Femur (tissue), 1 donor: ENCODE results near the gene CDH12.

ENCODE experiments used
- DNase-seq: peaks from one replicate; pipeline ENCODE4 v3.0.0-alpha.2; 2017

The CDH12 gene

GRCh38 chr5:21919414-21920022, 933.6 kb downstream of the CDH12 start:
- DNase-seq, result peak; percentile 25

- no peak for DNase-seq
Observed at GRCh38 chr5:21918451-21918850, 934.7 kb downstream of the CDH12 start.

GRCh38 chr5:21910731-21911130, 942.4 kb downstream of the CDH12 start:
- DNase-seq, result no peak

- DNase-seq, result no peak
Observed at GRCh38 chr5:21895766-21896350, 957.3 kb downstream of the CDH12 start.

- DNase-seq, result no peak
Observed at GRCh38 chr5:21893161-21893560, 960.0 kb downstream of the CDH12 start.

- DNase-seq, result no peak
Observed at GRCh38 chr5:21889581-21889980, 963.6 kb downstream of the CDH12 start.

- no peak for DNase-seq
Observed at GRCh38 chr5:21882074-21882745, 970.9 kb downstream of the CDH12 start.

- DNase-seq, result no peak
Observed at GRCh38 chr5:21880164-21880563, 973.0 kb downstream of the CDH12 start.

- DNase-seq, result no peak
Observed at GRCh38 chr5:21862986-21863385, 990.2 kb downstream of the CDH12 start.

GRCh38 chr5:21858441-21858840, 994.7 kb downstream of the CDH12 start:
- no peak for DNase-seq

- no peak for DNase-seq
Observed at GRCh38 chr5:21856987-21857386, 996.2 kb downstream of the CDH12 start.

GRCh38 chr5:21847300-21847699, 1005.8 kb downstream of the CDH12 start:
- DNase-seq, result no peak

- DNase-seq, result no peak
Observed at GRCh38 chr5:21844960-21845359, 1008.2 kb downstream of the CDH12 start.

- no peak for DNase-seq
Observed at GRCh38 chr5:21834863-21835262, 1018.3 kb downstream of the CDH12 start.

GRCh38 chr5:21831145-21831787, 1021.9 kb downstream of the CDH12 start:
- no peak for DNase-seq

- no peak for DNase-seq
Observed at GRCh38 chr5:21826884-21827283, 1026.3 kb downstream of the CDH12 start.

GRCh38 chr5:21823588-21823987, 1029.6 kb downstream of the CDH12 start:
- no peak for DNase-seq

GRCh38 chr5:21823076-21823574, 1030.0 kb downstream of the CDH12 start:
- DNase-seq, result no peak

GRCh38 chr5:21820527-21820926, 1032.6 kb downstream of the CDH12 start:
- DNase-seq, result no peak

GRCh38 chr5:21818370-21818720, 1034.8 kb downstream of the CDH12 start:
- no peak for DNase-seq

GRCh38 chr5:21817668-21818369, 1035.3 kb downstream of the CDH12 start:
- DNase-seq, result no peak

- no peak for DNase-seq
Observed at GRCh38 chr5:21810737-21811316, 1042.3 kb downstream of the CDH12 start.

GRCh38 chr5:21809611-21810010, 1043.5 kb downstream of the CDH12 start:
- DNase-seq, result no peak
